TTC549 (cell line): ENCODE measurements around the gene ZNF648.
"Not testable (repeated sequence)": the region's sequence is repeated elsewhere in the genome, so short reads cannot be mapped to it uniquely, and the experiment has no call there.

Experiments
- FAIRE-seq: peaks from 2 replicates; lab custom pipeline; 2012; peaks lifted over from hg19 to GRCh38; lab: Jason Lieb, UNC

The ZNF648 gene

DNA sequence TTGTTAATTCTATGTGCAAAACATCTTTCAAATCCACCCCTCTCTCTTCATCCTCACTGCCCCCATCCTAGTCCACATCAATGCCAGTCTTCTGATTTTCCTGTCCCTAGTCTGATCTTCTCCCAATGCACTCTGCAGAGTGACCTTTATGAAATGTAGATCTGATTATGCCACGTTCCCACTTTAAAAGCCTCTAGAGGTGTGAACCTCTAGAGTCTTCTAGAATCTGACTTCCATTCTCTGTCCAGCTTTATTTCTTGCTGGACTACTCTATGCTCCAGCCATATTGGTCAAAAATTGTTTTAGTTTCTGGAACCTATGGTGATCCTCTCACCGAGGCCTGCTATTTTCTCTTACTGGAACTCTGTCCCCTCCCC, 32.5 kb downstream of the ZNF648 start:
- FAIRE-seq: no peak

DNA sequence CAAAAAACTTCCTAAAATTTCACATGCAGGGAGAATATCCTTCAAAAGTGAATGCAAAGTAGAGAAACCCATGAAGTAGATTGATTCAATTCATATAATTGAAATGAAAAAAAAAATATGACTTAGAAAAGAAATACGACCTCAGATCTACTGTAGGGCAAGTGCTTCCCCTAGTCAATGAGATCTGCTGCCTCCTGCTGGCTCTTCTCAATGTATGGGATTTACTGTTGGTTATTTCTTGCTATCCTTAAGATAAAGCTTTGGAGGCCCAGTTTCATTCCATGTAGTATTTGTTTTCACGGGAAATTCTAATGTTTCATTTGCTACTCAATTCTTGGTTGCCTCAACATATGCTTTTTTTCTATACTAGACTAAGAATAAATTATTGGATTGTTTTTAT, 46.2 kb downstream of the ZNF648 start:
- peak; percentile 51 for FAIRE-seq

DNA sequence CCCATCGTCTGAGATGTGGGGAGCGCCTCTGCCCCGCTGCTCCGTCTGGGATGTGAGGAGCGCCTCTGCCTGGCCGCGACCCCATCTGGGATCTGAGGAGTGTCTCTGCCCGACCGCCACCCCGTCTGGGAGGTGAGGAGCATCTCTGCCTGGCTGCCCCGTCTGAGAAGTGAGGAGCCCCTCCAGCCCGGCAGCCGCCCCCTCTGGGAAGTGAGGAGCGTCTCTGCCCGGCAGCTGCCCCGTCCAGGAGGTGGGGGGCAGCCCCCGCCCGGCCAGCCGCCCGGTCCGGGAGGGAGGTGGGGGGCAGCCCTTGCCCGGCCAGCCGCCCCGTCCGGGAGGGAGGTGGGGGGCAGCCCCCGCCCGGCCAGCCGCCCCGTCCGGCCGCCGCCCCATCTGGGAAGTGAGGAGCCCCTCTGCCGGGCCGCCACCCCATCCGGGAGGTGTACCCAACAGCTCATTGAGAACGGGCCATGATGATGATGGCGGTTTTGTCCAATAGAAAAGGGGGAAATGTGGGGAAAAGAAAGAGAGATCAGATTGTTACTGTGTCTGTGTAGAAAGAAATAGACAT, 50.6 kb downstream of the ZNF648 start:
- not testable (repeated sequence) for FAIRE-seq

DNA sequence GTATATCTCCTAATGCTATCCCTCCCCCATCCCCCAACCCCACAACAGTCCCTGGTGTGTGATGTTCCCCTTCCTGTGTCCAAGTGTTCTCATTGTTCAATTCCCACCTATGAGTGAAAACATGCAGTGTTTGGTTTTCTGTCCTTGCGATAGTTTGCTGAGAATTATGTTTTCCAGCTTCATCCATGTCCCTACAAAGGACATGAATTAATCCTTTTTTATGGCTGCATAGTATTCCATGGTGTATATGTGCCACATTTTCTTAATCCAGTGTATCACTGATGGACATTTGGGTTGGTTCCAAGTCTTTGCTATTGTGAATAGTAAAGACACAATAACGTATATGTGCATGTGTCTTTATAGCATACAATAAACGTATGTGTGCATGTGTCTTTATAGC, 56.1 kb downstream of the ZNF648 start:
- not testable (repeated sequence) for FAIRE-seq

DNA sequence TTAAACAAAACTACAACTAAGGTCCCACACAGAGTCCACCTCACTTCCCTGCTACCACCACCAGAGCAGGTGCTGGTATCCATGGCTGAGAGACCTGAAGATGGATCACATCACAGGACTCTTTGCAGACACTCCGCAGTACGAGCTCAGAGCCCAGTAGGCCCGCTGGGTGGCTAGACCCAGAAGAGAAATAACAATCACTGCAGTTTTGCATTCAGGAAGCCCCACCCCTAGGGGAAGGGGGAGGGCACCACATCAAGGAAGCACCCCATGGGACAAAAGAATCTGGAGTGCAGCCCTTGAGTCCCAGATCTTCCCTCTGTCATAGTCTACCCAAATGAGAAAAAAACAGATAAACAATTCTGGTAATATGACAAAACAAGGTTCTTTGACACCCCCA, 56.9 kb downstream of the ZNF648 start:
- FAIRE-seq: no peak
